ENCODE data around the gene TDO2. TPM values are rescaled to one million over a fixed set of nuclear protein-coding genes. Genes with fewer than 3 reads are reported as not detected.
"Not testable (repeated sequence)": the region's sequence is repeated elsewhere in the genome, so short reads cannot be mapped to it uniquely, and the experiment has no call there.

Gene TDO2
- total RNA-seq, 8 experiments from 2014 or later, result 0.19 to 12.5 (median 2.6) TPM; not detected in 3

GRCh38 chr4:155911905-155912304 is 8.4 kb downstream of the TDO2 start:
- no peaks in the 10 kb centered on the region for H3K4me1 ChIP-seq (replicated peaks in 1 of 2)
- 8 to 100% (median 75%) methylated on average over 1 of the region's 1 CpG; no CpG with 5 or more reads in 1 of the 10 experiments for WGBS, 10 experiments

GRCh38 chr4:155914782-155915181 is 11.3 kb downstream of the TDO2 start:
- Histone ChIP-seq H3K4me1 (replicated peaks in 1 of 2) (no peaks in the 10 kb centered on the region), H3K4me3 (no peak overlapping the region), H3K27ac (no peak overlapping the region)
- WGBS, 10 experiments, result 0 to 55% (median 40%) methylated on average over 1 to 5 of the region's 5 CpGs
- no peak for ATAC-seq (replicated peaks in 6 of 8)
- in situ Hi-C loops (cut with MboI; ENCODE audit: low pct_unique_long_range_greater_than_20kb in 2 of 9, low sequenced_read_pairs in 9 of 9, unreplicated experiment in 9 of 9), result no loop called here

More at GRCh38 chr4:155911905-155912304, 8.4 kb downstream of the TDO2 start:
- no peak overlapping the region for H3K27ac ChIP-seq
- in situ Hi-C loops (cut with MboI; ENCODE audit: low pct_unique_long_range_greater_than_20kb in 2 of 9, low sequenced_read_pairs in 9 of 9, unreplicated experiment in 9 of 9), result no loop called here
- no peak overlapping the region for H3K4me3 ChIP-seq
- no peak for ATAC-seq (replicated peaks in 6 of 8)

- 0 to 83% (median 80%) methylated on average over 1 of the region's 1 CpG; no CpG with 5 or more reads in 7 of the 10 experiments for WGBS, 10 experiments
- H3K4me1 ChIP-seq (replicated peaks in 1 of 2), result peaks cover 0 to 5% of the 10 kb centered on the region in 2 donors
- in situ Hi-C loops (cut with MboI; ENCODE audit: low pct_unique_long_range_greater_than_20kb in 2 of 9, low sequenced_read_pairs in 9 of 9, unreplicated experiment in 9 of 9), result no loop called here
- no peak overlapping the region for H3K4me3 ChIP-seq
- H3K27ac ChIP-seq, result no peak overlapping the region
- no peak for ATAC-seq (replicated peaks in 6 of 8)
Measured at GRCh38 chr4:155921597-155921996, 18.1 kb downstream of the TDO2 start.

GRCh38 chr4:155924637-155925036 is 21.1 kb downstream of the TDO2 start:
- H3K4me1 ChIP-seq (replicated peaks in 1 of 2), result peaks cover 0 to 5% of the 10 kb centered on the region in 2 donors
- no peak overlapping the region for H3K27ac ChIP-seq
- H3K4me3 ChIP-seq, result no peak overlapping the region
- ATAC-seq (replicated peaks in 6 of 8), result no peak
- 25 to 83% (median 64%) methylated on average over 1 to 3 of the region's 3 CpGs; no CpG with 5 or more reads in 2 of the 10 experiments for WGBS, 10 experiments
- in situ Hi-C loops (cut with MboI; ENCODE audit: low pct_unique_long_range_greater_than_20kb in 2 of 9, low sequenced_read_pairs in 9 of 9, unreplicated experiment in 9 of 9), result loop anchor here in 2 of 9 experiments (25.0 kb wide), 2 partner anchors 487 to 512 kb away; no protein-coding TSS in a partner anchor

GRCh38 chr4:155929833-155930232 is 26.3 kb downstream of the TDO2 start:
- in situ Hi-C loops (cut with MboI; ENCODE audit: low pct_unique_long_range_greater_than_20kb in 2 of 9, low sequenced_read_pairs in 9 of 9, unreplicated experiment in 9 of 9), result loop anchor here in 3 of 9 experiments (10.0 to 25.0 kb wide), 3 partner anchors 115 to 518 kb away; no protein-coding TSS in a partner anchor
- ATAC-seq (replicated peaks in 6 of 8), result no peak
- Histone ChIP-seq H3K4me3 (no peak overlapping the region), H3K4me1 (replicated peaks in 1 of 2) (no peaks in the 10 kb centered on the region), H3K27ac (no peak overlapping the region)
- 44 to 100% (median 92%) methylated on average over 1 to 3 of the region's 3 CpGs; no CpG with 5 or more reads in 1 of the 10 experiments for WGBS, 10 experiments

- no peak overlapping the region for H3K27ac ChIP-seq
- in situ Hi-C loops (cut with MboI; ENCODE audit: low pct_unique_long_range_greater_than_20kb in 2 of 9, low sequenced_read_pairs in 9 of 9, unreplicated experiment in 9 of 9), result loop anchor here in 3 of 9 experiments (10.0 to 25.0 kb wide), 3 partner anchors 116 to 518 kb away; no protein-coding TSS in a partner anchor
- no peak for ATAC-seq (replicated peaks in 6 of 8)
- 25 to 100% (median 60%) methylated on average over 1 to 2 of the region's 2 CpGs for WGBS, 10 experiments
- no peak overlapping the region for H3K4me3 ChIP-seq
- H3K4me1 ChIP-seq (replicated peaks in 1 of 2), result no peaks in the 10 kb centered on the region
Measured at GRCh38 chr4:155930330-155930729, 26.8 kb downstream of the TDO2 start.

- Histone ChIP-seq H3K4me1 (replicated peaks in 1 of 2) (no peaks in the 10 kb centered on the region), H3K27ac (no peak overlapping the region), H3K4me3 (no peak overlapping the region)
- in situ Hi-C loops (cut with MboI; ENCODE audit: low pct_unique_long_range_greater_than_20kb in 2 of 9, low sequenced_read_pairs in 9 of 9, unreplicated experiment in 9 of 9), result loop anchor here in 3 of 9 experiments (10.0 to 25.0 kb wide), 3 partner anchors 117 to 519 kb away; no protein-coding TSS in a partner anchor
- ATAC-seq (replicated peaks in 6 of 8), result no peak
- WGBS, 10 experiments, result 39 to 92% (median 66%) methylated on average over 2 to 4 of the region's 4 CpGs; no CpG with 5 or more reads in 1 of the 10 experiments
Measured at GRCh38 chr4:155931634-155932033, 28.1 kb downstream of the TDO2 start.

GRCh38 chr4:155934634-155935033 is 31.1 kb downstream of the TDO2 start:
- not testable (repeated sequence) for H3K4me1 ChIP-seq (replicated peaks in 1 of 2); ATAC-seq (replicated peaks in 6 of 8); H3K4me3 ChIP-seq; H3K27ac ChIP-seq
- in situ Hi-C loops (cut with MboI; ENCODE audit: low pct_unique_long_range_greater_than_20kb in 2 of 9, low sequenced_read_pairs in 9 of 9, unreplicated experiment in 9 of 9), result loop anchor here in 3 of 9 experiments (10.0 to 25.0 kb wide), 3 partner anchors 120 to 522 kb away; no protein-coding TSS in a partner anchor
- WGBS, 10 experiments, result 58 to 100% (median 72%) methylated on average over 1 to 3 of the region's 4 CpGs; no CpG with 5 or more reads in 4 of the 10 experiments

- no peak overlapping the region for H3K27ac ChIP-seq
- 28 to 100% (median 71%) methylated on average over 2 to 4 of the region's 4 CpGs; no CpG with 5 or more reads in 1 of the 10 experiments for WGBS, 10 experiments
- no peak for ATAC-seq (replicated peaks in 6 of 8)
- H3K4me3 ChIP-seq, result no peak overlapping the region
- H3K4me1 ChIP-seq (replicated peaks in 1 of 2), result no peaks in the 10 kb centered on the region
- in situ Hi-C loops (cut with MboI; ENCODE audit: low pct_unique_long_range_greater_than_20kb in 2 of 9, low sequenced_read_pairs in 9 of 9, unreplicated experiment in 9 of 9), result loop anchor here in 3 of 9 experiments (10.0 to 25.0 kb wide), 3 partner anchors 121 to 523 kb away; no protein-coding TSS in a partner anchor
Measured at GRCh38 chr4:155935389-155935986, 32.0 kb downstream of the TDO2 start.

- Histone ChIP-seq H3K4me3 (no peak overlapping the region), H3K4me1 (replicated peaks in 1 of 2) (peaks cover 0 to 9% of the 10 kb centered on the region in 2 donors), H3K27ac (no peak overlapping the region)
- no peak for ATAC-seq (replicated peaks in 6 of 8)
- WGBS, 10 experiments, result 60 to 91% (median 81%) methylated on average over 1 to 6 of the region's 6 CpGs
- in situ Hi-C loops (cut with MboI; ENCODE audit: low pct_unique_long_range_greater_than_20kb in 2 of 9, low sequenced_read_pairs in 9 of 9, unreplicated experiment in 9 of 9), result loop anchor here in 3 of 9 experiments (10.0 to 25.0 kb wide), 3 partner anchors 126 to 529 kb away; no protein-coding TSS in a partner anchor
Measured at GRCh38 chr4:155941085-155941790, 37.7 kb downstream of the TDO2 start.

- H3K4me1 ChIP-seq (replicated peaks in 1 of 2), result peaks cover 0 to 9% of the 10 kb centered on the region in 2 donors
- no peak overlapping the region for H3K4me3 ChIP-seq
- in situ Hi-C loops (cut with MboI; ENCODE audit: low pct_unique_long_range_greater_than_20kb in 2 of 9, low sequenced_read_pairs in 9 of 9, unreplicated experiment in 9 of 9), result loop anchor here in 3 of 9 experiments (10.0 to 25.0 kb wide), 3 partner anchors 127 to 530 kb away; no protein-coding TSS in a partner anchor
- 40 to 100% (median 78%) methylated on average over 1 of the region's 1 CpG; no CpG with 5 or more reads in 5 of the 10 experiments for WGBS, 10 experiments
- peak in 2 of 8 experiments; percentile 23 to 93 for ATAC-seq (replicated peaks in 6 of 8)
- H3K27ac ChIP-seq, result no peak overlapping the region
Measured at GRCh38 chr4:155941820-155942219, 38.3 kb downstream of the TDO2 start.

- H3K4me3 ChIP-seq, result no peak overlapping the region
- peaks cover 0 to 9% of the 10 kb centered on the region in 2 donors for H3K4me1 ChIP-seq (replicated peaks in 1 of 2)
- ATAC-seq (replicated peaks in 6 of 8), result no peak
- WGBS, 10 experiments, result 43 to 100% (median 88%) methylated on average over 1 to 3 of the region's 3 CpGs
- in situ Hi-C loops (cut with MboI; ENCODE audit: low pct_unique_long_range_greater_than_20kb in 2 of 9, low sequenced_read_pairs in 9 of 9, unreplicated experiment in 9 of 9), result loop anchor here in 3 of 9 experiments (10.0 to 25.0 kb wide), 3 partner anchors 129 to 531 kb away; no protein-coding TSS in a partner anchor
- no peak overlapping the region for H3K27ac ChIP-seq
Measured at GRCh38 chr4:155943605-155944291, 40.3 kb downstream of the TDO2 start.
